Measurements from ENCODE around the gene DOC2A. TPM values are rescaled to one million over a fixed set of nuclear protein-coding genes. Genes with fewer than 3 reads are reported as not detected.
A peak's percentile ranks its signal among the peaks of the same experiment; 100 is the strongest.

Gene DOC2A
- total and polyA plus RNA-seq, 10 of the 15 experiments (the other 5 are each of a cell fraction or from before 2014, with no cell fraction given) = 0.06 to 0.17 (median 0.12) TPM; not detected in 6

- ChIA-PET RAD21 (ENCODE audit: unreplicated experiment) (interaction anchor here (0.6 to 1.4 kb wide), 3 partner anchors 22 to 1503 kb away, joined by 3 to 5 read pairs (median 3); no protein-coding TSS in a partner anchor), POLR2A (interaction anchor here (0.5 to 2.8 kb wide), 6 partner anchors 20 to 69 kb away, joined by 3 to 16 read pairs (median 6); partner anchors contain the start of genes KCTD13, TAOK2 and TMEM219), CTCF (interaction anchor here (1.4 to 1.9 kb wide), 3 partner anchors 22 to 37 kb away, joined by 4 to 6 read pairs (median 5); partner anchors contain the start of genes TAOK2 and TMEM219), SMC1A (ENCODE audit: uncharacterized antibody, unreplicated experiment) (interaction anchor here (0.6 to 1.9 kb wide), 3 partner anchors 22 to 33 kb away, joined by 3 to 9 read pairs (median 3); partner anchors contain the start of genes TAOK2 and TMEM219)
- Histone ChIP-seq H2AFZ (ENCODE audit: control insufficient read depth, low read depth, low read length) (peak within 1 kb of the TSS; percentile 98), H3K36me3 (ENCODE audit: control insufficient read depth in 2 of 2, insufficient read depth in 2 of 2, low read length in 1 of 2) (peaks cover 8 to 15% of the 10 kb centered on the region in 2 experiments), H3K4me3 (peak within 1 kb of the TSS; percentile 81), H4K20me1 (ENCODE audit: control insufficient read depth, insufficient read depth) (no peaks in the 10 kb centered on the region), H3K4me2 (ENCODE audit: control insufficient read depth, insufficient read depth) (peak within 1 kb of the TSS; percentile 95), H3K4me1 (ENCODE audit: control insufficient read depth, insufficient read depth, low read length) (peaks cover 9% of the 10 kb centered on the region), H3K9me3 (replicated peaks; ENCODE audit: control insufficient read depth, insufficient read depth, low read length) (no peaks in the 10 kb centered on the region), H3K9ac (ENCODE audit: control insufficient read depth, insufficient read depth, low read length) (peak within 1 kb of the TSS; percentile 88), H3K79me2 (ENCODE audit: control insufficient read depth, insufficient read depth, low read length) (peaks cover 19% of the 10 kb centered on the region), H3K27me3 (replicated peaks in 1 of 2; ENCODE audit: control insufficient read depth in 2 of 2, insufficient read depth in 2 of 2, low read length in 1 of 2) (no peaks in the 10 kb centered on the region), H3K27ac (ENCODE audit: control insufficient read depth, insufficient read depth) (peak within 1 kb of the TSS; percentile 91)
- 1% methylated on average over 53 of the region's 53 CpGs for WGBS (ENCODE audit: insufficient coverage, insufficient replicate concordance, low lambda C conversion rate, missing lambda C conversion rate)
- in situ Hi-C loops (cut with MboI) (no loop called here), intact Hi-C loops (cut with micrococcal nuclease; ENCODE audit: unreplicated experiment) (no loop called here)
- no peak for FAIRE-seq
- peak; percentile 35 for DNase-seq (ENCODE audit: low read depth, low spot score)
- ATAC-seq = peak; percentile 77
- no TSS peak for BruUV-seq (replicated peaks)
- no peak for TF ChIP-seq STAT3 (IDR thresholded peaks at IDR 0.05; ENCODE audit: low read depth, low read length)
- TF ChIP-seq ZNF274 (IDR thresholded peaks at IDR 0.05; ENCODE audit: insufficient read depth, insufficient read length) = no peak
- no peak for TF ChIP-seq STAT1 (conservative IDR thresholded peaks at IDR 0.05)
- TF ChIP-seq REST (IDR thresholded peaks at IDR 0.05; ENCODE audit: low read depth, low read length) = no peak
- TF ChIP-seq MEF2A (IDR thresholded peaks at IDR 0.05; ENCODE audit: insufficient read depth, low read depth, low read length) = no peak
- peak; percentile 18; the same call in 1 of the 2 replicates for TF ChIP-seq DPF2 (IDR thresholded peaks at IDR 0.05)
- peak; percentile 34 for TF ChIP-seq MYC (IDR thresholded peaks at IDR 0.05; ENCODE audit: insufficient read depth, insufficient read length, insufficient replicate concordance, low read length, severe bottlenecking)
- no peak for TF ChIP-seq MTA2 (IDR thresholded peaks at IDR 0.05; ENCODE audit: low read depth)
- peak; percentile 82; the same call in 1 of the 2 replicates for TF ChIP-seq TAF1 (IDR thresholded peaks at IDR 0.05; ENCODE audit: borderline replicate concordance, low read depth, low read length)
- no peak; the same call in 1 of the 2 replicates for TF ChIP-seq BACH1 (IDR thresholded peaks at IDR 0.05; ENCODE audit: borderline replicate concordance)
- TF ChIP-seq RB1 (IDR thresholded peaks at IDR 0.05; ENCODE audit: borderline replicate concordance) = no peak; the same call in none of the 2 replicates
- no peak for TF ChIP-seq CHD2 (IDR thresholded peaks at IDR 0.05; ENCODE audit: borderline replicate concordance, low read depth, low read length)
- TF ChIP-seq ETV6 (conservative IDR thresholded peaks at IDR 0.05 in 1 of 2, IDR thresholded peaks at IDR 0.05 in 1 of 2; ENCODE audit: borderline replicate concordance in 1 of 2, low read depth in 1 of 2) = no peak
- no peak for TF ChIP-seq WRNIP1 (IDR thresholded peaks at IDR 0.05; ENCODE audit: borderline replicate concordance, low read depth, low read length)
- TF ChIP-seq TCF12 (IDR thresholded peaks at IDR 0.05; ENCODE audit: low read depth, low read length) = peak; percentile 53; the same call in 1 of the 2 replicates
- TF ChIP-seq PML (IDR thresholded peaks at IDR 0.05; ENCODE audit: low read length) = no peak; the same call in 1 of the 2 replicates
- 0 out of 2 replicates have a peak, but pooled peaks have one; percentile 4 for TF ChIP-seq SMAD5 (IDR thresholded peaks at IDR 0.05; ENCODE audit: low read depth)
- no peak for TF ChIP-seq SMARCA5 (IDR thresholded peaks at IDR 0.05)
- TF ChIP-seq ELK1 (IDR thresholded peaks at IDR 0.05; ENCODE audit: low read depth, low read length) = no peak
- no peak for TF ChIP-seq ZNF24 (IDR thresholded peaks at IDR 0.05)
Measured at GRCh38 chr16:29995324-29995910, 15.4 kb downstream of the DOC2A start, which contains the start of gene HIRIP3. Gene HIRIP3, minus strand, starts transcription at chr16:29995617. Its CDS starts 12 bp downstream, at chr16:29995605.

All from GM12878 (cell line).